PFSK-1 (cell line): Measurements from ENCODE around the gene JRKL.

Source experiments
- FOXP2 ChIP-seq: optimal IDR thresholded peaks from 2 replicates; pipeline ENCODE3; 2011; ENCODE audit warnings: borderline replicate concordance, control low read depth, inconsistent platforms; ENCODE audit not compliant: insufficient read depth; ENCODE audit errors: extremely low read length, extremely low read depth
- POLR2AphosphoS5 ChIP-seq: IDR thresholded peaks from 2 replicates; pipeline ENCODE4 v1.6.1; 2012; ENCODE audit warnings: low read depth, mild to moderate bottlenecking, control low read depth, low read length, moderate library complexity
- SIN3A ChIP-seq: IDR thresholded peaks from 2 replicates; pipeline ENCODE4 v1.6.1; 2012; ENCODE audit warnings: mild to moderate bottlenecking, low read length, moderate library complexity, borderline replicate concordance; ENCODE audit not compliant: insufficient read depth
- TAF1 ChIP-seq: IDR thresholded peaks from 2 replicates; pipeline ENCODE4 v1.6.1; 2012; ENCODE audit warnings: low read length, control low read depth, borderline replicate concordance; ENCODE audit not compliant: insufficient read depth
- TF ChIP-seq, protein P1 (sequence below), 2 experiments: IDR thresholded peaks; 2 replicates each; pipeline versions ENCODE4 v1.6.1 to v1.8.0; 2011 to 2012; ENCODE audit warnings: low read depth in 2 of 2, low read length in 2 of 2, control low read depth in 1 of 2, inconsistent platforms in 1 of 2, mild to moderate bottlenecking in 1 of 2, moderate library complexity in 1 of 2; ENCODE audit not compliant: insufficient read depth in 1 of 2

DNA sequence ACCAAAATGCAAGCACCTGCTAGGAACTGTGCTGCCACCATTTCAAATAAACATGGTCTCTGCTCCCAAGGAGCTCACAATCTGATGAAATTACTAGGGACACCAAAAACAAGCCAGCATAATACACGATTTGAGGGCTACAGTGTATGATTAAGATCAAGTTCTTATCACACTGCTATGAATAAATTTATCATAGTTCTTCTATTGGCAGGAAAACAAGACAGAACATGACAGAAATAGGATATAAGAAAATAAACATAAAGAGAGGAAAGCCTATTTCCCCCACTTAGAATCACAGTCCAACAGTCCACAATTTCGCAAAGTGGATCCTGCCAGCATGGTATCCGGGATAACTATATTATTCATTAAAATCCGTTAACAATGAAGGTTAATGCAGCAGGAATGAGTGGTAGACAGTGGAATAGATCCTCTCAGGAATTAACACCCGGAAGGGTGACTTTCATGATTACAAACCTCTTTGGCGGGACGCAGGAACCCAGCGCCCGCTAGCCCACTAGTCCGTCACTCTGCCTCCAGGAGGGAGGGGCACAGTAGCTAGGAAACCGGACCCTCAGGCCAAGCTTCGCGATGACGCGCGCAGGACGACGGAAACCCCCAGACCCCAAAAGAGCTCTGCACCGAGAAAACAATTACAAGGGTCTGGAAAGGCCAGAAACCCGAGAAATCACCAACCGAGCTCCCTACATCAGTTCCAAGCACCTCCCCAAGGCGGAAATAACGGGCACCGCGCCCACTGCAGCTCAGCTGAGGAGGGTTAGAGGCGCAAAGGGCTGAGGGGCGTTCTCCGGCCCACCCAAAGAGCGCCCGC is 708 bp upstream of the JRKL start:
- TF ChIP-seq, protein P1, sequence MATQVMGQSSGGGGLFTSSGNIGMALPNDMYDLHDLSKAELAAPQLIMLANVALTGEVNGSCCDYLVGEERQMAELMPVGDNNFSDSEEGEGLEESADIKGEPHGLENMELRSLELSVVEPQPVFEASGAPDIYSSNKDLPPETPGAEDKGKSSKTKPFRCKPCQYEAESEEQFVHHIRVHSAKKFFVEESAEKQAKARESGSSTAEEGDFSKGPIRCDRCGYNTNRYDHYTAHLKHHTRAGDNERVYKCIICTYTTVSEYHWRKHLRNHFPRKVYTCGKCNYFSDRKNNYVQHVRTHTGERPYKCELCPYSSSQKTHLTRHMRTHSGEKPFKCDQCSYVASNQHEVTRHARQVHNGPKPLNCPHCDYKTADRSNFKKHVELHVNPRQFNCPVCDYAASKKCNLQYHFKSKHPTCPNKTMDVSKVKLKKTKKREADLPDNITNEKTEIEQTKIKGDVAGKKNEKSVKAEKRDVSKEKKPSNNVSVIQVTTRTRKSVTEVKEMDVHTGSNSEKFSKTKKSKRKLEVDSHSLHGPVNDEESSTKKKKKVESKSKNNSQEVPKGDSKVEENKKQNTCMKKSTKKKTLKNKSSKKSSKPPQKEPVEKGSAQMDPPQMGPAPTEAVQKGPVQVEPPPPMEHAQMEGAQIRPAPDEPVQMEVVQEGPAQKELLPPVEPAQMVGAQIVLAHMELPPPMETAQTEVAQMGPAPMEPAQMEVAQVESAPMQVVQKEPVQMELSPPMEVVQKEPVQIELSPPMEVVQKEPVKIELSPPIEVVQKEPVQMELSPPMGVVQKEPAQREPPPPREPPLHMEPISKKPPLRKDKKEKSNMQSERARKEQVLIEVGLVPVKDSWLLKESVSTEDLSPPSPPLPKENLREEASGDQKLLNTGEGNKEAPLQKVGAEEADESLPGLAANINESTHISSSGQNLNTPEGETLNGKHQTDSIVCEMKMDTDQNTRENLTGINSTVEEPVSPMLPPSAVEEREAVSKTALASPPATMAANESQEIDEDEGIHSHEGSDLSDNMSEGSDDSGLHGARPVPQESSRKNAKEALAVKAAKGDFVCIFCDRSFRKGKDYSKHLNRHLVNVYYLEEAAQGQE (IDR thresholded peaks at IDR 0.05; ENCODE audit: insufficient read depth in 1 of 2, low read depth in 2 of 2, low read length in 2 of 2), result 0 out of 4 replicates have a peak, but pooled peaks of 1 of the 2 experiments have one; percentile 5
- TF ChIP-seq SIN3A (0 out of 2 replicates have a peak, but pooled peaks have one; percentile 34), POLR2AphosphoS5 (no peak), TAF1 (no peak), FOXP2 (no peak)
